GM23338 (cell line): ENCODE measurements around the gene EFCAB6. TPM values are rescaled to one million over a fixed set of nuclear protein-coding genes. Genes with fewer than 3 reads are reported as not detected.

Experiments used
- ATAC-seq: fragments of 200-7000 bp; cut with Tn5 transposase; 3 replicates; pipeline ENCODE4 v1.9.1; 2020
- DNase-seq: peaks from one replicate; pipeline ENCODE4 v3.0.0-alpha.2; 2015; ENCODE audit warnings: low spot score
- H2AFZ ChIP-seq: fragments of 200-600 bp; sonication (generic); 2 replicates; pipeline ENCODE4 v1.8.0; 2016; ENCODE audit warnings: antibody characterized with exemption, mild to moderate bottlenecking, moderate library complexity
- H3F3A ChIP-seq: fragments of 200-600 bp; sonication (generic); replicated peaks from 2 replicates; pipeline ENCODE4 v1.8.0; 2017; ENCODE audit warnings: antibody characterized with exemption, mixed run types, low read depth
- H3K27ac ChIP-seq: fragments of 200-600 bp; sonication (generic); 2 replicates; pipeline ENCODE4 v1.6.1; 2016; ENCODE audit warnings: low read depth
- H3K27me3 ChIP-seq: fragments of 200-600 bp; sonication (generic); 2 replicates; pipeline ENCODE4 v1.8.0; 2016; ENCODE audit warnings: mild to moderate bottlenecking, mixed run types, moderate library complexity; ENCODE audit not compliant: insufficient read depth
- H3K36me3 ChIP-seq: fragments of 200-600 bp; sonication (generic); 2 replicates; pipeline ENCODE4 v1.8.0; 2016; ENCODE audit warnings: mild to moderate bottlenecking; ENCODE audit not compliant: insufficient read depth
- H3K4me1 ChIP-seq: fragments of 200-600 bp; sonication (generic); 2 replicates; pipeline ENCODE4 v1.8.0; 2016; ENCODE audit warnings: mild to moderate bottlenecking, moderate library complexity; ENCODE audit not compliant: insufficient read depth
- H3K4me2 ChIP-seq: fragments of 200-600 bp; sonication (generic); 2 replicates; pipeline ENCODE4 v1.7.1; 2017; ENCODE audit warnings: mixed run types
- H3K4me3 ChIP-seq: fragments of 200-600 bp; sonication (generic); 2 replicates; pipeline ENCODE4 v1.6.1; 2016; ENCODE audit warnings: mixed run types
- H3K79me2 ChIP-seq: fragments of 200-600 bp; sonication (generic); replicated peaks from 2 replicates; pipeline ENCODE4 v1.8.0; 2017; ENCODE audit warnings: mild to moderate bottlenecking; ENCODE audit not compliant: insufficient read depth
- H3K9me2 ChIP-seq: fragments of 200-600 bp; sonication (generic); 2 replicates; pipeline ENCODE4 v1.8.0; 2017; ENCODE audit not compliant: insufficient read depth
- H4K20me1 ChIP-seq: fragments of 200-600 bp; sonication (generic); replicated peaks from 2 replicates; pipeline ENCODE4 v1.8.0; 2017; ENCODE audit warnings: mild to moderate bottlenecking; ENCODE audit not compliant: insufficient read depth
- H3K27ac Mint-ChIP-seq: 2 replicates; pipeline ENCODE4 v1.8.0; 2020; ENCODE audit warnings: inconsistent platforms, mild to moderate bottlenecking, moderate library complexity, mixed read lengths
- H3K27me3 Mint-ChIP-seq: 3 replicates; pipeline ENCODE4 v1.8.0; 2022; ENCODE audit warnings: low read depth, mild to moderate bottlenecking, moderate library complexity, mixed read lengths, inconsistent platforms; ENCODE audit not compliant: insufficient read depth, poor library complexity
- H3K36me3 Mint-ChIP-seq: 3 replicates; pipeline ENCODE4 v1.8.0; 2021; ENCODE audit warnings: low read depth, mild to moderate bottlenecking, inconsistent platforms, moderate library complexity, mixed read lengths
- H3K4me1 Mint-ChIP-seq: 3 replicates; pipeline ENCODE4 v1.8.0; 2020; ENCODE audit warnings: mild to moderate bottlenecking, inconsistent platforms, mixed read lengths
- H3K4me3 Mint-ChIP-seq: 3 replicates; pipeline ENCODE4 v1.8.0; 2021; ENCODE audit warnings: moderate library complexity, mild to moderate bottlenecking, inconsistent platforms, mixed read lengths
- H3K9me3 Mint-ChIP-seq: 3 replicates; pipeline ENCODE4 v1.8.0; 2020; ENCODE audit warnings: moderate library complexity, mild to moderate bottlenecking, inconsistent platforms, mixed read lengths
- CREB1 ChIP-seq: fragments of 250-450 bp; sonication (Bioruptor Pico); IDR thresholded peaks from 2 replicates; pipeline ENCODE4 v1.5.0; 2020; ENCODE audit warnings: low read depth, mild to moderate bottlenecking, moderate library complexity
- EZH2 ChIP-seq: fragments of 200-600 bp; sonication (generic); IDR thresholded peaks from one replicate; pipeline ENCODE4 v1.8.0; 2017; ENCODE audit warnings: antibody characterized with exemption, mild to moderate bottlenecking, low read depth; ENCODE audit not compliant: unreplicated experiment
- EZH2phosphoT487 ChIP-seq: fragments of 200-600 bp; sonication (generic); IDR thresholded peaks from one replicate; pipeline ENCODE4 v1.8.1; 2018; ENCODE audit warnings: antibody characterized with exemption; ENCODE audit not compliant: unreplicated experiment
- NANOG ChIP-seq: IDR thresholded peaks from 2 replicates; pipeline ENCODE4 v1.6.1; 2016; ENCODE audit warnings: antibody characterized with exemption, borderline replicate concordance
- POLR2AphosphoS5 ChIP-seq: IDR thresholded peaks from 2 replicates; pipeline ENCODE4 v1.6.1; 2016; ENCODE audit warnings: antibody characterized with exemption, low read depth
- STAT1 ChIP-seq: IDR thresholded peaks from one replicate; pipeline ENCODE4 v1.6.1; 2016; ENCODE audit warnings: antibody characterized with exemption; ENCODE audit not compliant: unreplicated experiment
- ZNF114 ChIP-seq: fragments of 250-450 bp; sonication (Bioruptor Pico); IDR thresholded peaks from 2 replicates; pipeline ENCODE4 v1.5.0; 2020; ENCODE audit warnings: mild to moderate bottlenecking, moderate library complexity
- ZNF331 ChIP-seq: fragments of 250-450 bp; sonication (Bioruptor Pico); IDR thresholded peaks from 2 replicates; pipeline ENCODE4 v1.5.0; 2020; ENCODE audit warnings: low read depth, mild to moderate bottlenecking, moderate library complexity
- polyA plus RNA-seq: library from polyadenylated mRNA; unstranded; fragments of >200 nt; fragmentation: Nextera tagmentation; extraction: Ambion mirVana; gene quantifications from 2 replicates; pipeline ENCODE4 v1.2.1, GENCODE V29; 2016
- total RNA-seq: library from RNA; depleted of rRNA; stranded (reverse); fragments of >200 nt; shearing (Covaris generic); gene quantifications from 2 replicates; pipeline ENCODE4 v1.2.3, GENCODE V29; 2014
- TF ChIP-seq, protein P1 (sequence below): IDR thresholded peaks from 2 replicates; pipeline ENCODE4 v1.6.1; 2016; ENCODE audit warnings: antibody characterized with exemption
- TF ChIP-seq, protein P2 (sequence below): fragments of 250-450 bp; sonication (Bioruptor Pico); IDR thresholded peaks from 2 replicates; pipeline ENCODE4 v1.5.0; 2020; ENCODE audit warnings: mild to moderate bottlenecking, moderate library complexity
- TF ChIP-seq, protein P3 (sequence below), 2 experiments: fragments of 200-600 bp in 1 of 2; sonication (generic) in 1 of 2; conservative IDR thresholded peaks; 2 replicates each; pipeline versions ENCODE4 v1.5.1 to v1.6.1; 2016 to 2017; ENCODE audit warnings: antibody characterized with exemption in 2 of 2, low read depth in 2 of 2, mild to moderate bottlenecking in 2 of 2, moderate library complexity in 1 of 2

The EFCAB6 gene
- total and polyA plus RNA-seq, 2 experiments from 2014 or later = 1.1 to 1.8 TPM

DNA sequence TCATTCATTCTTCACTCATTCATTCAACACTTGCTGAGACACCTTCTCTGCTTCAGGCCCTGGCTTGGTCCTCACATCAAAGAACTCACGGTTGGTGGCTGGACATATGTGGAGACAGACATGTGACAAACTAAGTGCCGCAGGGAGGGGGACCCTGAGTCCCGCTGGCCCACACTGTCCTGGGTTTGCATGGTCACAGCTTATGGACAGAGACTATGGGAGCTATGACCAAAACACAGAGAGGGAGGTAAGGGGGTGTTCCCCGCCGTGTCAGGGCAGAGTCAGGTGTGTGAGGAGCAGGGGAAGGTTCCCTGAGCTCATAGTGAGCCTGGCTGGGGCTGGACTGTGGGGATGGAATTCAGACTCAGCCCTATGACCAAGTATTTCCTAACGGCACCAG lies 277.2 kb downstream of the EFCAB6 start:
- Histone ChIP-seq H3K9me2 (peaks cover 5% of the 10 kb centered on the region; the same call in 1 of the 2 replicates), H3K36me3 (no peaks in the 10 kb centered on the region), H3K4me2 (no peak overlapping the region), H3K4me3 (no peak overlapping the region), H2AFZ (no peak overlapping the region), H3K79me2 (no peaks in the 10 kb centered on the region), H3K27ac (no peak overlapping the region), H3F3A (no peaks in the 10 kb centered on the region), H4K20me1 (no peaks in the 10 kb centered on the region), H3K27me3 (no peaks in the 10 kb centered on the region), H3K4me1 (no peaks in the 10 kb centered on the region)
- H3K4me3 Mint-ChIP-seq = no peak overlapping the region
- ATAC-seq (no peak), DNase-seq (no peak)
- TF ChIP-seq CREB1 (CRISPR knock-in tag) = no peak
- TF ChIP-seq, protein P1, sequence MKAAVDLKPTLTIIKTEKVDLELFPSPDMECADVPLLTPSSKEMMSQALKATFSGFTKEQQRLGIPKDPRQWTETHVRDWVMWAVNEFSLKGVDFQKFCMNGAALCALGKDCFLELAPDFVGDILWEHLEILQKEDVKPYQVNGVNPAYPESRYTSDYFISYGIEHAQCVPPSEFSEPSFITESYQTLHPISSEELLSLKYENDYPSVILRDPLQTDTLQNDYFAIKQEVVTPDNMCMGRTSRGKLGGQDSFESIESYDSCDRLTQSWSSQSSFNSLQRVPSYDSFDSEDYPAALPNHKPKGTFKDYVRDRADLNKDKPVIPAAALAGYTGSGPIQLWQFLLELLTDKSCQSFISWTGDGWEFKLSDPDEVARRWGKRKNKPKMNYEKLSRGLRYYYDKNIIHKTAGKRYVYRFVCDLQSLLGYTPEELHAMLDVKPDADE = no peak
- peaks cover 6% of the 10 kb centered on the region for H3K27me3 Mint-ChIP-seq
- peaks cover 21% of the 10 kb centered on the region; the same call in 2 of the 3 replicates for H3K9me3 Mint-ChIP-seq
- H3K4me1 Mint-ChIP-seq = peaks cover 6% of the 10 kb centered on the region
- H3K36me3 Mint-ChIP-seq = peaks cover 15% of the 10 kb centered on the region; the same call in 2 of the 3 replicates
- H3K27ac Mint-ChIP-seq = no peak overlapping the region

DNA sequence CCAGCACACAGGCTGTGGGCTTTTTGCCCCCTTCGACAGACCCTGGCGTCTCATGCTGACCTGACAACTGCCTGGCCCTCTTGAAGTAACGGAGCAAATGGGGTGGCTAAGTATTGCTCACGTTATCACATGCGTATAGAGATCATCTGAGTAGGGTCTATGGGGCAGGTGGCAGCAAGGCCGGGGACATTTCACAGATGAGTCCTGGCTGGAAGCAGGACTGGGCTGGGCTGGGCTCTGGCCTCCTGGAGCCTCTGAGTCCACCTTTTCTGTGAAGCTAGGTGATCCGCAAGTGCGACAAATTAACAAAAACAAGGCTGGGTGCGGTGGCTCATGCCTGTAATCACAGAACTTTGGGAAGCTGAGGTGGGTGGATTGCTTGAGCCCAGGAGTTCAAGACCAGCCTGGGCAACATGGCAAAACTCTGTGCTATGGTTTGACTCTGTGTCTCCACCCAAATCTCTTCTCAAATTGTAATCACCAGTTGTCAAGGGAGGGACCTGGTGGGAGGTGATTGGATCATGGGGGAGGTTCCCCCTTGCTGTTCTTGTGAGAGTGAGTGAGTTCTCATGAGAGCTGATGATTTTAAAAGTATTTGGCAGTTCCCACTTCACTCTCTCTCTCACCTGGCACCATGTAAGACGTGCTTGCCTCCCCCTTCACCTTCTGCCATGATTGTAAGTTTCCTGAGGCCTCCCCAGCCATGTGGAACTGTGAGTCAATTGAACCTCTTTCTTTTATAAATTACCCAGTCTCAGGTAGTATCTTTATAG lies 278.3 kb downstream of the EFCAB6 start:
- peaks cover 6% of the 10 kb centered on the region for H3K27me3 Mint-ChIP-seq
- Histone ChIP-seq H3K27me3 (no peaks in the 10 kb centered on the region), H3F3A (no peaks in the 10 kb centered on the region), H3K27ac (no peak overlapping the region), H3K9me2 (peaks cover 5% of the 10 kb centered on the region; the same call in 1 of the 2 replicates), H3K79me2 (no peaks in the 10 kb centered on the region), H3K4me2 (no peak overlapping the region), H3K4me1 (no peaks in the 10 kb centered on the region), H3K4me3 (no peak overlapping the region), H4K20me1 (no peaks in the 10 kb centered on the region), H2AFZ (no peak overlapping the region), H3K36me3 (no peaks in the 10 kb centered on the region)
- no peak for ATAC-seq
- no peak for DNase-seq
- peaks cover 6% of the 10 kb centered on the region for H3K4me1 Mint-ChIP-seq
- H3K9me3 Mint-ChIP-seq = peaks cover 20% of the 10 kb centered on the region; the same call in 2 of the 3 replicates
- H3K27ac Mint-ChIP-seq = no peak overlapping the region
- H3K4me3 Mint-ChIP-seq = no peak overlapping the region
- H3K36me3 Mint-ChIP-seq = peaks cover 15% of the 10 kb centered on the region; the same call in 2 of the 3 replicates
- no peak for TF ChIP-seq ZNF331
- TF ChIP-seq EZH2 = no peak
- TF ChIP-seq NANOG = no peak
- TF ChIP-seq, protein P2, sequence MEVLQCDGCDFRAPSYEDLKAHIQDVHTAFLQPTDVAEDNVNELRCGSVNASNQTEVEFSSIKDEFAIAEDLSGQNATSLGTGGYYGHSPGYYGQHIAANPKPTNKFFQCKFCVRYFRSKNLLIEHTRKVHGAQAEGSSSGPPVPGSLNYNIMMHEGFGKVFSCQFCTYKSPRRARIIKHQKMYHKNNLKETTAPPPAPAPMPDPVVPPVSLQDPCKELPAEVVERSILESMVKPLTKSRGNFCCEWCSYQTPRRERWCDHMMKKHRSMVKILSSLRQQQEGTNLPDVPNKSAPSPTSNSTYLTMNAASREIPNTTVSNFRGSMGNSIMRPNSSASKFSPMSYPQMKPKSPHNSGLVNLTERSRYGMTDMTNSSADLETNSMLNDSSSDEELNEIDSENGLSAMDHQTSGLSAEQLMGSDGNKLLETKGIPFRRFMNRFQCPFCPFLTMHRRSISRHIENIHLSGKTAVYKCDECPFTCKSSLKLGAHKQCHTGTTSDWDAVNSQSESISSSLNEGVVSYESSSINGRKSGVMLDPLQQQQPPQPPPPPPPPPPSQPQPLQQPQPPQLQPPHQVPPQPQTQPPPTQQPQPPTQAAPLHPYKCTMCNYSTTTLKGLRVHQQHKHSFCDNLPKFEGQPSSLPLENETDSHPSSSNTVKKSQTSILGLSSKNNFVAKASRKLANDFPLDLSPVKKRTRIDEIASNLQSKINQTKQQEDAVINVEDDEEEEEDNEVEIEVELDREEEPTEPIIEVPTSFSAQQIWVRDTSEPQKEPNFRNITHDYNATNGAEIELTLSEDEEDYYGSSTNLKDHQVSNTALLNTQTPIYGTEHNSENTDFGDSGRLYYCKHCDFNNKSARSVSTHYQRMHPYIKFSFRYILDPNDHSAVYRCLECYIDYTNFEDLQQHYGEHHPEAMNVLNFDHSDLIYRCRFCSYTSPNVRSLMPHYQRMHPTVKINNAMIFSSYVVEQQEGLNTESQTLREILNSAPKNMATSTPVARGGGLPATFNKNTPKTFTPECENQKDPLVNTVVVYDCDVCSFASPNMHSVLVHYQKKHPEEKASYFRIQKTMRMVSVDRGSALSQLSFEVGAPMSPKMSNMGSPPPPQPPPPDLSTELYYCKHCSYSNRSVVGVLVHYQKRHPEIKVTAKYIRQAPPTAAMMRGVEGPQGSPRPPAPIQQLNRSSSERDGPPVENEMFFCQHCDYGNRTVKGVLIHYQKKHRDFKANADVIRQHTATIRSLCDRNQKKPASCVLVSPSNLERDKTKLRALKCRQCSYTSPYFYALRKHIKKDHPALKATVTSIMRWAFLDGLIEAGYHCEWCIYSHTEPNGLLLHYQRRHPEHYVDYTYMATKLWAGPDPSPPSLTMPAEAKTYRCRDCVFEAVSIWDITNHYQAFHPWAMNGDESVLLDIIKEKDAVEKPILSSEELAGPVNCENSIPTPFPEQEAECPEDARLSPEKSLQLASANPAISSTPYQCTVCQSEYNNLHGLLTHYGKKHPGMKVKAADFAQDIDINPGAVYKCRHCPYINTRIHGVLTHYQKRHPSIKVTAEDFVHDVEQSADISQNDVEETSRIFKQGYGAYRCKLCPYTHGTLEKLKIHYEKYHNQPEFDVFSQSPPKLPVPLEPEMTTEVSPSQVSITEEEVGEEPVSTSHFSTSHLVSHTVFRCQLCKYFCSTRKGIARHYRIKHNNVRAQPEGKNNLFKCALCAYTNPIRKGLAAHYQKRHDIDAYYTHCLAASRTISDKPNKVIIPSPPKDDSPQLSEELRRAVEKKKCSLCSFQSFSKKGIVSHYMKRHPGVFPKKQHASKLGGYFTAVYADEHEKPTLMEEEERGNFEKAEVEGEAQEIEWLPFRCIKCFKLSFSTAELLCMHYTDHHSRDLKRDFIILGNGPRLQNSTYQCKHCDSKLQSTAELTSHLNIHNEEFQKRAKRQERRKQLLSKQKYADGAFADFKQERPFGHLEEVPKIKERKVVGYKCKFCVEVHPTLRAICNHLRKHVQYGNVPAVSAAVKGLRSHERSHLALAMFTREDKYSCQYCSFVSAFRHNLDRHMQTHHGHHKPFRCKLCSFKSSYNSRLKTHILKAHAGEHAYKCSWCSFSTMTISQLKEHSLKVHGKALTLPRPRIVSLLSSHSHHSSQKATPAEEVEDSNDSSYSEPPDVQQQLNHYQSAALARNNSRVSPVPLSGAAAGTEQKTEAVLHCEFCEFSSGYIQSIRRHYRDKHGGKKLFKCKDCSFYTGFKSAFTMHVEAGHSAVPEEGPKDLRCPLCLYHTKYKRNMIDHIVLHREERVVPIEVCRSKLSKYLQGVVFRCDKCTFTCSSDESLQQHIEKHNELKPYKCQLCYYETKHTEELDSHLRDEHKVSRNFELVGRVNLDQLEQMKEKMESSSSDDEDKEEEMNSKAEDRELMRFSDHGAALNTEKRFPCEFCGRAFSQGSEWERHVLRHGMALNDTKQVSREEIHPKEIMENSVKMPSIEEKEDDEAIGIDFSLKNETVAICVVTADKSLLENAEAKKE (CRISPR knock-in tag) = no peak
- TF ChIP-seq EZH2phosphoT487 = no peak
- no peak for TF ChIP-seq POLR2AphosphoS5
- TF ChIP-seq ZNF114 = no peak
- TF ChIP-seq, protein P3, sequence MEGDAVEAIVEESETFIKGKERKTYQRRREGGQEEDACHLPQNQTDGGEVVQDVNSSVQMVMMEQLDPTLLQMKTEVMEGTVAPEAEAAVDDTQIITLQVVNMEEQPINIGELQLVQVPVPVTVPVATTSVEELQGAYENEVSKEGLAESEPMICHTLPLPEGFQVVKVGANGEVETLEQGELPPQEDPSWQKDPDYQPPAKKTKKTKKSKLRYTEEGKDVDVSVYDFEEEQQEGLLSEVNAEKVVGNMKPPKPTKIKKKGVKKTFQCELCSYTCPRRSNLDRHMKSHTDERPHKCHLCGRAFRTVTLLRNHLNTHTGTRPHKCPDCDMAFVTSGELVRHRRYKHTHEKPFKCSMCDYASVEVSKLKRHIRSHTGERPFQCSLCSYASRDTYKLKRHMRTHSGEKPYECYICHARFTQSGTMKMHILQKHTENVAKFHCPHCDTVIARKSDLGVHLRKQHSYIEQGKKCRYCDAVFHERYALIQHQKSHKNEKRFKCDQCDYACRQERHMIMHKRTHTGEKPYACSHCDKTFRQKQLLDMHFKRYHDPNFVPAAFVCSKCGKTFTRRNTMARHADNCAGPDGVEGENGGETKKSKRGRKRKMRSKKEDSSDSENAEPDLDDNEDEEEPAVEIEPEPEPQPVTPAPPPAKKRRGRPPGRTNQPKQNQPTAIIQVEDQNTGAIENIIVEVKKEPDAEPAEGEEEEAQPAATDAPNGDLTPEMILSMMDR (conservative IDR thresholded peaks at IDR 0.05; ENCODE audit: low read depth in 2 of 2) = no peak
- no peak for TF ChIP-seq STAT1
- TF ChIP-seq, protein P1 = no peak
